ENCODE data around the gene CDH2. TPM values are rescaled to one million over a fixed set of nuclear protein-coding genes. Genes with fewer than 3 reads are reported as not detected.

The CDH2 gene
- polyA plus RNA-seq, 1 donor (not counting 4 experiments of a cell fraction or from before 2014, with no cell fraction given), result 0.46 TPM

DNA sequence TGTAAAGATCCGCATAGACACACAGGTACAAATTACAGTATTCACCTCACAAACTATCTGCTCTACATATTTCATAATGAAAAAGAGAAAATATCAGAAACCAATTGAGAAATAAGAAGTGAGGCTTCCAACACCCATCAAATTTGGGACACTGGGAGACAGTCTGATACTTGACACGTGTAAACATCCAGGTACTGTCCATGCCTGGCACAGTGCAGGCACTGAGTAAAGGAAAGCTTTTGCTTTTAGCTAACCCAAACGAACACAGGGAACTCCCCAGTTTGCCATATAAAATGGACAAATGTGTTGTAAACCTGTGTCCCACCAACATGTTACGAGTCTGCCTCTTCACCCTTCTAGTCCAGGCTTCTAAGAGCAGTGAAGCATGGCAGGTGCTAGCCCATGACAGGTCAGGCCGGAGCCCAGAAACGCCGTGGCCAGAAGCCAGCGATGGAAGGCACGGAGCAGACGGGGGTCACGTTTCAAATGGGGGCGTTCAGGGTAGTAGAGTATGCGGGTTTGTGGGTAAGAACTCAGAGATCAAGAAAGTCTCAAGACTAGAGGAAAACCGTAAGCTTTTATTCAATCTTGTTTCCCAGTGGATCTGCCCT is 27.0 kb downstream of the CDH2 start:
- Histone ChIP-seq H3K4me3 (ENCODE audit: control insufficient read depth in 2 of 3, extremely low read depth in 1 of 3, insufficient read depth in 2 of 3, low read depth in 1 of 3, low read length in 3 of 3) (no peak overlapping the region), H3K36me3 (ENCODE audit: control insufficient read depth in 2 of 2, extremely low read depth in 1 of 2, insufficient read depth in 2 of 2, low read length in 2 of 2) (no peaks in the 10 kb centered on the region), H4K20me1 (ENCODE audit: control insufficient read depth, extremely low read depth, insufficient read depth, low read length) (no peaks in the 10 kb centered on the region), H3K4me1 (ENCODE audit: control insufficient read depth, extremely low read depth, insufficient read depth, low read length) (no peaks in the 10 kb centered on the region), H3K4me2 (ENCODE audit: control insufficient read depth, extremely low read depth, insufficient read depth, low read depth, low read length) (no peak overlapping the region), H3K79me2 (ENCODE audit: control insufficient read depth, insufficient read depth, low read length) (no peaks in the 10 kb centered on the region), H3K9me3 (ENCODE audit: control insufficient read depth, low read depth, low read length) (no peaks in the 10 kb centered on the region), H3K9me1 (ENCODE audit: control insufficient read depth, extremely low read depth, insufficient read depth, low read length) (no peaks in the 10 kb centered on the region), H3K9ac (ENCODE audit: control insufficient read depth, extremely low read depth, insufficient read depth, low read length) (no peak overlapping the region), H3K27me3 (ENCODE audit: control insufficient read depth, extremely low read depth, insufficient read depth, low read length) (no peaks in the 10 kb centered on the region), H2AFZ (ENCODE audit: control insufficient read depth, low read length) (no peak overlapping the region), H3K27ac (ENCODE audit: control insufficient read depth, insufficient read depth, low read length) (no peak overlapping the region)
- TF ChIP-seq, protein P1, sequence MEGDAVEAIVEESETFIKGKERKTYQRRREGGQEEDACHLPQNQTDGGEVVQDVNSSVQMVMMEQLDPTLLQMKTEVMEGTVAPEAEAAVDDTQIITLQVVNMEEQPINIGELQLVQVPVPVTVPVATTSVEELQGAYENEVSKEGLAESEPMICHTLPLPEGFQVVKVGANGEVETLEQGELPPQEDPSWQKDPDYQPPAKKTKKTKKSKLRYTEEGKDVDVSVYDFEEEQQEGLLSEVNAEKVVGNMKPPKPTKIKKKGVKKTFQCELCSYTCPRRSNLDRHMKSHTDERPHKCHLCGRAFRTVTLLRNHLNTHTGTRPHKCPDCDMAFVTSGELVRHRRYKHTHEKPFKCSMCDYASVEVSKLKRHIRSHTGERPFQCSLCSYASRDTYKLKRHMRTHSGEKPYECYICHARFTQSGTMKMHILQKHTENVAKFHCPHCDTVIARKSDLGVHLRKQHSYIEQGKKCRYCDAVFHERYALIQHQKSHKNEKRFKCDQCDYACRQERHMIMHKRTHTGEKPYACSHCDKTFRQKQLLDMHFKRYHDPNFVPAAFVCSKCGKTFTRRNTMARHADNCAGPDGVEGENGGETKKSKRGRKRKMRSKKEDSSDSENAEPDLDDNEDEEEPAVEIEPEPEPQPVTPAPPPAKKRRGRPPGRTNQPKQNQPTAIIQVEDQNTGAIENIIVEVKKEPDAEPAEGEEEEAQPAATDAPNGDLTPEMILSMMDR (optimal IDR thresholded peaks at IDR 0.05 in 1 of 3, IDR thresholded peaks at IDR 0.05 in 1 of 3, conservative IDR thresholded peaks at IDR 0.05 in 1 of 3; ENCODE audit: extremely low read depth in 1 of 3, insufficient read depth in 2 of 3, low read length in 3 of 3), result no peak
- TF ChIP-seq EZH2 (IDR thresholded peaks at IDR 0.05; ENCODE audit: low read length), result no peak
- DNase-seq (ENCODE audit: low read depth, low spot score) (no peak), FAIRE-seq (no peak)
- dilution Hi-C loops (cut with MboI; ENCODE audit: extremely low pct_ligation_motif_present, low sequenced_read_pairs), result no loop called here

- H3K79me2 ChIP-seq (ENCODE audit: control insufficient read depth, insufficient read depth, low read length), result no peaks in the 10 kb centered on the region
- H3K4me2 ChIP-seq (ENCODE audit: control insufficient read depth, extremely low read depth, insufficient read depth, low read depth, low read length), result no peak overlapping the region
- no peak overlapping the region for H3K4me3 ChIP-seq (ENCODE audit: control insufficient read depth in 2 of 3, extremely low read depth in 1 of 3, insufficient read depth in 2 of 3, low read depth in 1 of 3, low read length in 3 of 3)
- TF ChIP-seq, protein P1 (optimal IDR thresholded peaks at IDR 0.05 in 1 of 3, IDR thresholded peaks at IDR 0.05 in 1 of 3, conservative IDR thresholded peaks at IDR 0.05 in 1 of 3; ENCODE audit: extremely low read depth in 1 of 3, insufficient read depth in 2 of 3, low read length in 3 of 3), result no peak
- no peak for TF ChIP-seq EZH2 (IDR thresholded peaks at IDR 0.05; ENCODE audit: low read length)
- dilution Hi-C loops (cut with MboI; ENCODE audit: extremely low pct_ligation_motif_present, low sequenced_read_pairs), result no loop called here
- DNase-seq (ENCODE audit: low read depth, low spot score), result no peak
- no peaks in the 10 kb centered on the region for H3K9me1 ChIP-seq (ENCODE audit: control insufficient read depth, extremely low read depth, insufficient read depth, low read length)
- H3K4me1 ChIP-seq (ENCODE audit: control insufficient read depth, extremely low read depth, insufficient read depth, low read length), result no peaks in the 10 kb centered on the region
- no peaks in the 10 kb centered on the region for H4K20me1 ChIP-seq (ENCODE audit: control insufficient read depth, extremely low read depth, insufficient read depth, low read length)
- no peaks in the 10 kb centered on the region for H3K9me3 ChIP-seq (ENCODE audit: control insufficient read depth, low read depth, low read length)
- FAIRE-seq, result no peak
- H3K27ac ChIP-seq (ENCODE audit: control insufficient read depth, insufficient read depth, low read length), result no peak overlapping the region
- H2AFZ ChIP-seq (ENCODE audit: control insufficient read depth, low read length), result no peak overlapping the region
- no peaks in the 10 kb centered on the region for H3K27me3 ChIP-seq (ENCODE audit: control insufficient read depth, extremely low read depth, insufficient read depth, low read length)
- H3K9ac ChIP-seq (ENCODE audit: control insufficient read depth, extremely low read depth, insufficient read depth, low read length), result no peak overlapping the region
- no peaks in the 10 kb centered on the region for H3K36me3 ChIP-seq (ENCODE audit: control insufficient read depth in 2 of 2, extremely low read depth in 1 of 2, insufficient read depth in 2 of 2, low read length in 2 of 2)
Observed at GRCh38 chr18:28147674-28148171, 29.2 kb downstream of the CDH2 start.

Measured in keratinocyte (primary cell).